ENCODE data around the gene HOXA4. TPM values are rescaled to one million over a fixed set of nuclear protein-coding genes. Genes with fewer than 3 reads are reported as not detected.

HOXA4 gene
- total RNA-seq, 1 experiment from 2014 or later = not detected

DNA sequence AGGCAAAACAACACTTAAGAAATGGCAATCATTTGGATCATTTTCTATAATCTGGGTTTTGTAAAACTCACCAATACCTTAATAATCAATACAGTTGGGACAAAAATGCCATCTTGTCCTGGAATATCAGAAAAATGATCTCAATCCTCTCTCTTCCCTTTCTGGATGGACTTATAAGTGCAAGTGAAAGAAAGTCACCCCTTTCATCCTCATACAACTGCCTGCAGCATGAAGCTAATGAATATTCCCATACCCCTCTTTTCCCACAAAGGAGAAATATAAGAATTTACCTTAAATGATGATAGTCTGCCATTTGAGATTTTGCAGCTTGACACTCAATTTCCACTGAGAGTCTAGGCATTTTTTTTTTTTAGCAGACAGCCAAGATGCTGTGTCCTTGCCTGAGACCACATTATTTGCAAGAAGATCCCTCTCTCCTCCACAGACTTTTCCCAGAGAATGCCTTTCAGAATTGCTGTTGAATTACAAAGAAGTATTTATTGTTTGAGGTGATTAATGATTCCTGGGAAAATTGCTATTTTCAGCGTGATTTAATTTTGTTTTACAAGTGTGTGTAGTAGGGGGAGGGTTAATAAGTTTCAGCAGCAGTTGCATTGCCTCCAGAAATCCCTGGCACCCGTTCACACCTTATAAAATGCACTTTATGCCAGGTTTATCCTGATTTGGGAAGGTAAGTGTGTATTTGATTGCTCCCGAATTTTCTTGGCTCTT, 3.8 kb downstream of the HOXA4 start (continued):
- TF ChIP-seq ATF6 (CRISPR knock-in tag; IDR thresholded peaks at IDR 0.05) (no peak), ZNF281 (CRISPR knock-in tag; IDR thresholded peaks at IDR 0.05) (no peak), ZNF396 (CRISPR knock-in tag; IDR thresholded peaks at IDR 0.05; ENCODE audit: borderline replicate concordance) (no peak), TEAD4 (CRISPR knock-in tag; IDR thresholded peaks at IDR 0.05) (no peak), MLX (CRISPR knock-in tag; IDR thresholded peaks at IDR 0.05) (no peak)
- TF ChIP-seq, protein P1, sequence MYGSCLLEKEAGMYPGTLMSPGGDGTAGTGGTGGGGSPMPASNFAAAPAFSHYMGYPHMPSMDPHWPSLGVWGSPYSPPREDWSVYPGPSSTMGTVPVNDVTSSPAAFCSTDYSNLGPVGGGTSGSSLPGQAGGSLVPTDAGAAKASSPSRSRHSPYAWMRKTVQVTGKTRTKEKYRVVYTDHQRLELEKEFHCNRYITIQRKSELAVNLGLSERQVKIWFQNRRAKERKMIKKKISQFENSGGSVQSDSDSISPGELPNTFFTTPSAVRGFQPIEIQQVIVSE (CRISPR knock-in tag; IDR thresholded peaks at IDR 0.05; ENCODE audit: borderline replicate concordance) = no peak

DNA sequence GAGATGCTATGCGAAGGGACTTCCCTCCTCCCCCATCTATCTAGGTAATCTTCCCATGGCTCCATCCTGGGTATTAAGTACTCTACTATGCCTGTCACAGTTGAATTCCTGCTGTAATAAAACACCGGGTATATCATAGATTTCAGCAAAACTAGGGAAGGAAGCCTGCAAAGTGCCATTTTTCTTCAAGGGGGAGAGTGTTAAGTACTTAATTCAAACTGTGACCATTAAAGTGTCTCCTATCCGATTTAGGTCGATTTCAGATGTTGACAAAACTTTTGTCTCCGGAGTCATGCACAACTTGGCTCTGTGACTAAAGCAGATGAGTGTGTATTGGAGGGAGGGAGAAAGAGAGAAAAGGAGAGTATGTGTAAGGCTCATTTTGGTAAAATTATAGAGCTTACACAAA, 4.6 kb downstream of the HOXA4 start:
- H3K4me3 Mint-ChIP-seq = no peak overlapping the region
- H3K4me1 Mint-ChIP-seq = peaks cover 12% of the 10 kb centered on the region
- no peak for DNase-seq (ENCODE audit: low spot score)
- ATAC-seq = no peak
- TF ChIP-seq ATF1 (CRISPR knock-in tag; IDR thresholded peaks at IDR 0.05) (no peak), SMAD4 (CRISPR knock-in tag; IDR thresholded peaks at IDR 0.05) (no peak), NR3C1 (CRISPR knock-in tag; conservative IDR thresholded peaks at IDR 0.05; ENCODE audit: low read depth) (no peak), ZNF317 (CRISPR knock-in tag; IDR thresholded peaks at IDR 0.05; ENCODE audit: borderline replicate concordance, low read depth) (no peak), RORB (CRISPR knock-in tag; IDR thresholded peaks at IDR 0.05) (no peak)
- H3K9me3 Mint-ChIP-seq = no peaks in the 10 kb centered on the region
- ChIA-PET CTCF (no interaction called here), POLR2A (no interaction called here)
- H3K27ac Mint-ChIP-seq = no peak overlapping the region
- H3K36me3 Mint-ChIP-seq = no peaks in the 10 kb centered on the region
- H3K27me3 Mint-ChIP-seq (ENCODE audit: low read depth) = peaks cover 96% of the 10 kb centered on the region

GRCh38 chr7:27124902-27125689, 5.5 kb downstream of the HOXA4 start:
- H3K4me3 Mint-ChIP-seq = no peak overlapping the region
- H3K27ac Mint-ChIP-seq = no peak overlapping the region
- H3K4me1 Mint-ChIP-seq = peaks cover 12% of the 10 kb centered on the region
- ChIA-PET CTCF (no interaction called here), POLR2A (no interaction called here)
- H3K36me3 Mint-ChIP-seq = no peaks in the 10 kb centered on the region
- DNase-seq (ENCODE audit: low spot score) (no peak), ATAC-seq (no peak)
- peaks cover 99% of the 10 kb centered on the region for H3K27me3 Mint-ChIP-seq (ENCODE audit: low read depth)
- TF ChIP-seq TEAD1 (CRISPR knock-in tag; IDR thresholded peaks at IDR 0.05) = no peak
- no peak for TF ChIP-seq ZNF317 (CRISPR knock-in tag; IDR thresholded peaks at IDR 0.05; ENCODE audit: borderline replicate concordance, low read depth)
- no peak for TF ChIP-seq SMAD4 (CRISPR knock-in tag; IDR thresholded peaks at IDR 0.05)
- TF ChIP-seq PRDM15 (CRISPR knock-in tag; IDR thresholded peaks at IDR 0.05) = no peak
- TF ChIP-seq, protein P2, sequence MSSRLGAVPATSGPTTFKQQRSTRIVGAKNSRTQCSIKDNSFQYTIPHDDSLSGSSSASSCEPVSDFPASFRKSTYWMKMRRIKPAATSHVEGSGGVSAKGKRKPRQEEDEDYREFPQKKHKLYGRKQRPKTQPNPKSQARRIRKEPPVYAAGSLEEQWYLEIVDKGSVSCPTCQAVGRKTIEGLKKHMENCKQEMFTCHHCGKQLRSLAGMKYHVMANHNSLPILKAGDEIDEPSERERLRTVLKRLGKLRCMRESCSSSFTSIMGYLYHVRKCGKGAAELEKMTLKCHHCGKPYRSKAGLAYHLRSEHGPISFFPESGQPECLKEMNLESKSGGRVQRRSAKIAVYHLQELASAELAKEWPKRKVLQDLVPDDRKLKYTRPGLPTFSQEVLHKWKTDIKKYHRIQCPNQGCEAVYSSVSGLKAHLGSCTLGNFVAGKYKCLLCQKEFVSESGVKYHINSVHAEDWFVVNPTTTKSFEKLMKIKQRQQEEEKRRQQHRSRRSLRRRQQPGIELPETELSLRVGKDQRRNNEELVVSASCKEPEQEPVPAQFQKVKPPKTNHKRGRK (CRISPR knock-in tag; IDR thresholded peaks at IDR 0.05; ENCODE audit: borderline replicate concordance) = no peak
- TF ChIP-seq NR1H2 (CRISPR knock-in tag; IDR thresholded peaks at IDR 0.05) = no peak
- TF ChIP-seq EMX1 (CRISPR knock-in tag; IDR thresholded peaks at IDR 0.05) = no peak
- TF ChIP-seq ZNF423 (CRISPR knock-in tag; IDR thresholded peaks at IDR 0.05) = no peak
- H3K9me3 Mint-ChIP-seq = no peaks in the 10 kb centered on the region

Measured in WTC11 (cell line).